Frontal cortex (tissue), 4 donors: ENCODE data around the gene SLC16A6. TPM values are rescaled to one million over a fixed set of nuclear protein-coding genes. Genes with fewer than 3 reads are reported as not detected.
"Not testable (repeated sequence)": the region's sequence is repeated elsewhere in the genome, so short reads cannot be mapped to it uniquely, and the experiment has no call there.

Source experiments
- DNase-seq, 2 donors: peaks; one replicate each; pipeline ENCODE4 v3.0.0; 2012; ENCODE audit warnings: low spot score in 2 of 2
- FAIRE-seq: peaks from 2 replicates; lab custom pipeline; 2012; peaks lifted over from hg19 to GRCh38; lab: Jason Lieb, UNC
- total RNA-seq: library from RNA; depleted of rRNA; stranded (reverse); fragments of >200 nt; gene quantifications from one replicate; pipeline ENCODE4 v1.2.3, GENCODE V29; 2014
- donor health status: control.
- donor health status: control.
- donor health status: control.

Gene SLC16A6
- total RNA-seq, 1 donor from 2014 or later = 1.2 TPM

GRCh38 chr17:68229619-68230018 is 61.3 kb downstream of the SLC16A6 start:
- FAIRE-seq (no peak), DNase-seq (no peak)

GRCh38 chr17:68228817-68229570 is 61.9 kb downstream of the SLC16A6 start:
- FAIRE-seq = no peak
- DNase-seq = no peak

- FAIRE-seq, DNase-seq: not testable (repeated sequence)
Observed at GRCh38 chr17:68228039-68228680, 62.8 kb downstream of the SLC16A6 start.

GRCh38 chr17:68225055-68225454 is 65.9 kb downstream of the SLC16A6 start:
- DNase-seq, FAIRE-seq: not testable (repeated sequence)

- FAIRE-seq = no peak
Observed at GRCh38 chr17:68222606-68223005, 68.3 kb downstream of the SLC16A6 start.

GRCh38 chr17:68221786-68222185 is 69.1 kb downstream of the SLC16A6 start:
- DNase-seq (no peak), FAIRE-seq (no peak)

More at GRCh38 chr17:68222606-68223005, 68.3 kb downstream of the SLC16A6 start:
- no peak for DNase-seq

GRCh38 chr17:68220786-68221185 is 70.1 kb downstream of the SLC16A6 start:
- FAIRE-seq = not testable (repeated sequence)

GRCh38 chr17:68220186-68220585 is 70.7 kb downstream of the SLC16A6 start:
- not testable (repeated sequence) for FAIRE-seq, DNase-seq

More at GRCh38 chr17:68220786-68221185, 70.1 kb downstream of the SLC16A6 start:
- not testable (repeated sequence) for DNase-seq

GRCh38 chr17:68219429-68219828 is 71.5 kb downstream of the SLC16A6 start:
- DNase-seq, FAIRE-seq: not testable (repeated sequence)

Other genes starting within 250 kb of the SLC16A6 start
- 75.4 TPM for gene AMZ2, start 43.1 kb downstream of the SLC16A6 start, total RNA-seq
- 5.7 TPM for gene ARSG, start 368 bp upstream of the SLC16A6 start, total RNA-seq
- gene WIPI1, start 166.4 kb upstream of the SLC16A6 start, total RNA-seq = 8.2 TPM
- 411 TPM for gene PRKAR1A, start 221.3 kb upstream of the SLC16A6 start, total RNA-seq